Measurements from ENCODE around the gene UBE2R2. TPM values are rescaled to one million over a fixed set of nuclear protein-coding genes. Genes with fewer than 3 reads are reported as not detected.
"Not testable (repeated sequence)": the region's sequence is repeated elsewhere in the genome, so short reads cannot be mapped to it uniquely, and the experiment has no call there.

The UBE2R2 gene
- total RNA-seq, 1 donor from 2014 or later, result 88.0 TPM

DNA sequence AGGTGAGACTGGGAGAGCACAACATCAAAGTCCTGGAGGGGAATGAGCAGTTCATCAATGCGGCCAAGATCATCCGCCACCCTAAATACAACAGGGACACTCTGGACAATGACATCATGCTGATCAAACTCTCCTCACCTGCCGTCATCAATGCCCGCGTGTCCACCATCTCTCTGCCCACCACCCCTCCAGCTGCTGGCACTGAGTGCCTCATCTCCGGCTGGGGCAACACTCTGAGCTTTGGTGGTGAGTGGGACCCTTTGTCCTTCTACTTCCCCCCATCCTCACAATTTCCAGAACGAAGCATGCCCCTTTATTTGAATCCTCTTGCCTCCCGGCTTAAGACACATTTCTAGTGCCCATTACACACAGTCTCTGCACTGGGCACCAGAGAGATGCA is 19.1 kb upstream of the UBE2R2 start:
- no peaks in the 10 kb centered on the region for H3K36me3 Mint-ChIP-seq (ENCODE audit: low read depth)
- H3K27ac Mint-ChIP-seq (ENCODE audit: unreplicated experiment), result no peak overlapping the region
- H3K4me3 Mint-ChIP-seq, result no peak overlapping the region
- no peaks in the 10 kb centered on the region for H3K4me1 Mint-ChIP-seq
- peaks cover 10% of the 10 kb centered on the region for H3K27me3 Mint-ChIP-seq (ENCODE audit: low read depth)
- no peak for TF ChIP-seq CTCF (conservative IDR thresholded peaks at IDR 0.05)
- H3K9me3 Mint-ChIP-seq, result peaks cover 2% of the 10 kb centered on the region
- no peak for DNase-seq (ENCODE audit: low read depth, low spot score)

DNA sequence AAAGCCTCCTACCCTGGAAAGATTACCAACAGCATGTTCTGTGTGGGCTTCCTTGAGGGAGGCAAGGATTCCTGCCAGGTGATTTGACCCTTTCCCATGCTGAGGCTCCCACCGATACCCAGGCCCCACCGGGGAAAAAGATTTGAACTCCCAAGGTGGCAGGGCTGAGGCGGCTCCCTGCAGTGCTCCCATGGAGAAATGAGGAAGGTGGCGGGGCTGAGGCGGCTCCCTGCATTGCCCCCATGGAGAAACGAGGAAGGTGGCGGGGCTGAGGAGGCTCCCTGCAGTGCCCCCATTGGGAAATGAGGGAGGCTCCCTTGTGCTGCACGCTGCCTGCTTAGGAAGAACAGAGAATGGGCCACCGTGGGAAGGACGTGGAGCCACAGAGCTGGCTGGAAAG is 18.4 kb upstream of the UBE2R2 start:
- peaks cover 14% of the 10 kb centered on the region for H3K27me3 Mint-ChIP-seq (ENCODE audit: low read depth)
- no peak for TF ChIP-seq CTCF (conservative IDR thresholded peaks at IDR 0.05)
- no peak for DNase-seq (ENCODE audit: low read depth, low spot score)
- peaks cover 2% of the 10 kb centered on the region for H3K9me3 Mint-ChIP-seq
- no peak overlapping the region for H3K27ac Mint-ChIP-seq (ENCODE audit: unreplicated experiment)
- H3K4me3 Mint-ChIP-seq, result no peak overlapping the region
- no peaks in the 10 kb centered on the region for H3K36me3 Mint-ChIP-seq (ENCODE audit: low read depth)
- H3K4me1 Mint-ChIP-seq, result no peaks in the 10 kb centered on the region

DNA sequence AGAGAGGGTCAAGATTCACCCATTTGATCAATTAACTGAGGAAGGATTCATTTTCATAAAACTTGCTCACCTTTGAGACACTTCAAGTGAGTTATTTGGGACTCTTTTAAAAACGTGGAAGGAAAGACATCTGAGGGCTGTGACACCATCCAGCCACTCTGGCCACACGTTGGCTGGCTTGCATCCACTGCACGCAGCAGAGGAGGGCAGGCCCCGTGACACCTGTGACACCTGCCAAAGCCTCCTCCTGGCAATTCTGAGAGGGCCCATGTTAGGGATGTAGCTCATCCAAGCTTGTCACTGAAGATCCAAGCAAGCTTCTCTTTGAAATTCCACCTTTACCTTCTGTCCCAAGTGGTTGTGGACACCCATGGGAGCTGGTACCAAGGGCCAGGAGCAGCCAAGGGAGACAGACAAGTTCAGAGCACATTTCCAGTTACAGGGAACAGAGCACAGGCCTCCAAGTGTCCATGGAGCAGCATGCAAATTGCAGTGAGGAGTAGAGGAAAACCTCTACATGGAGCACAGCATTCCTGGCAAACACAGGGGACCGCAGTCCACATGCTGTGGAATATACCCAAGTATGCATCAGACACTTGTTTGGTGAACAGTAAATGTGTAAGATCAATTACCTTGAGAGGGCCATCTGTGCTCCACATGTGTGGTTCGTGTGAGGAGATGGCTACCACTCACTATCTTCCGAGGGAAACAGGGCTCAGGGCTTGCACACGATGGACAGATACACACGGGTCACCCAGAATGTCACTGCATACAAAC is 16.8 kb upstream of the UBE2R2 start:
- Mint-ChIP-seq H3K36me3 (ENCODE audit: low read depth) (no peaks in the 10 kb centered on the region), H3K4me3 (no peak overlapping the region), H3K27ac (ENCODE audit: unreplicated experiment) (no peak overlapping the region), H3K27me3 (ENCODE audit: low read depth) (peaks cover 14% of the 10 kb centered on the region), H3K4me1 (no peaks in the 10 kb centered on the region), H3K9me3 (peaks cover 2% of the 10 kb centered on the region)
- TF ChIP-seq CTCF (conservative IDR thresholded peaks at IDR 0.05), result no peak
- DNase-seq (ENCODE audit: low read depth, low spot score), result no peak

GRCh38 chr9:33800886-33801285 is 16.1 kb upstream of the UBE2R2 start:
- no peak for DNase-seq (ENCODE audit: low read depth, low spot score)
- H3K4me3 Mint-ChIP-seq, result no peak overlapping the region
- TF ChIP-seq CTCF (conservative IDR thresholded peaks at IDR 0.05), result no peak
- peaks cover 2% of the 10 kb centered on the region for H3K9me3 Mint-ChIP-seq
- H3K36me3 Mint-ChIP-seq (ENCODE audit: low read depth), result no peaks in the 10 kb centered on the region
- no peaks in the 10 kb centered on the region for H3K4me1 Mint-ChIP-seq
- no peak overlapping the region for H3K27ac Mint-ChIP-seq (ENCODE audit: unreplicated experiment)
- H3K27me3 Mint-ChIP-seq (ENCODE audit: low read depth), result peaks cover 14% of the 10 kb centered on the region

DNA sequence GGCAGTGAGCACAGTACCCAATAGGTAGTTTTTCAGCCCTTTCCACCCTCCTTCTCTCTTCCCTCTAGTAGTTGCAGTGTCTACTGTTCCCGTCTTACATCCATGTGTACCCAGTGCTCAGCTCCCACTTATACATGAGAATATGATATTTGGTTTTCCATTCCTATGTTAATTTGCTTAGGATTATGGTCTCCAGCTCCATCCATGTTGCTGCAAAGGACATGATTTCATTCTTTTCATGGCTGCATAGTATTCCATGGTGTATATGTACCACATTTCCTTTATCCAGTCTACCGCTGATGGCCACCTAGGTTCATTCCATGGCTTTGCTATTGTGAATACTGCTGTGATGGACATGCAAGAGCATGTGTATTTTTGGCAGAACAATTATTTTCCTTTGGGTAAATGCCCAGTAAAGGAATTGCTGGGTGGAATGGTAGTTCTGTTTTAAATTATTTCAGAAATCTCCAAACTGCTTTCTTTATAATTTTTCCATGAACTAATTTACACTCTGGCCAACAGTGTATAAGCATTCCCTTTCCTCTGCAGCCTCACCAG is 14.9 kb upstream of the UBE2R2 start:
- H3K27ac Mint-ChIP-seq (ENCODE audit: unreplicated experiment); DNase-seq (ENCODE audit: low read depth, low spot score); H3K36me3 Mint-ChIP-seq (ENCODE audit: low read depth); H3K4me1 Mint-ChIP-seq; H3K9me3 Mint-ChIP-seq; H3K4me3 Mint-ChIP-seq: not testable (repeated sequence)
- peaks cover 14% of the 10 kb centered on the region for H3K27me3 Mint-ChIP-seq (ENCODE audit: low read depth)

DNA sequence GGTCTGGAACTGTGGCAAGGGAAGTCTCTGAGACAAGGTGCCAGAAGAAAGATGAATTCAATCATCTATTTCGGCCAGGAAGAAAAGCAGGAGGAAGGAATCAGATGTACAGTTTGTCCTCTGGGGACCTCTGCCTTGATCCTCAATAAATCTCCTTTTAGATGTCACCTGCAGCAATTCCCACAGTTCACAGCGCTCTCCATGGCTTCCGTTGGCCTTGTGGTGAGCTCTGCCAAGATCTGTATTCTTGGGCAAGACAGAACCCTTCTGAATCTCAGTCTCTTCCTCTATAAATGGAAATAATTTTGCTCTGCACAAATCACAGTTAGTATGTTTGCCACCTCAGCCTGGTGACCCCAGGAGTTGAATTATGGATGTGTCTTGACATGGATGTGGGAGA is 12.8 kb upstream of the UBE2R2 start:
- DNase-seq (ENCODE audit: low read depth, low spot score); H3K27me3 Mint-ChIP-seq (ENCODE audit: low read depth); H3K4me1 Mint-ChIP-seq; H3K9me3 Mint-ChIP-seq; H3K4me3 Mint-ChIP-seq; H3K27ac Mint-ChIP-seq (ENCODE audit: unreplicated experiment); H3K36me3 Mint-ChIP-seq (ENCODE audit: low read depth): not testable (repeated sequence)

DNA sequence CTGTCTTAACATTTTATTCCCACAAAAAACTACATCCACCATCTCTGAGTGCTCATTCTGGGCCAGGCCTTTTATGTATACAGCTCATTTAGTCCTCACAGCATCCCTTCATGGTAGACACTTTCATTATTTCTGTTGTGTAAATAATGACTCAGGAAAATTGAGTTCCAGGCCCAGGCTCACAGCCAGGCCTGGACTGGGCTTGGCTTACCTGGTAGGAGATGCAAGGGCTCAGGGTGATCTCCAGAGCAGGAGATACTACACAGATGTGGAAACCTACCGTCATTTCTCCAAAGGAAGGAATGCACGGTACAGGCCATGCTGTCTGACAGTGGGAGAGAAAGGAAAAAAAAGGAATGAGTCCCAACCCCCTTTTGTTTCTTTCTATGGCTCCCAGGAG is 9.8 kb upstream of the UBE2R2 start:
- H3K27me3 Mint-ChIP-seq (ENCODE audit: low read depth); H3K36me3 Mint-ChIP-seq (ENCODE audit: low read depth); H3K9me3 Mint-ChIP-seq; H3K4me3 Mint-ChIP-seq; DNase-seq (ENCODE audit: low read depth, low spot score); H3K4me1 Mint-ChIP-seq; H3K27ac Mint-ChIP-seq (ENCODE audit: unreplicated experiment): not testable (repeated sequence)

- not testable (repeated sequence) for H3K27ac Mint-ChIP-seq (ENCODE audit: unreplicated experiment); H3K4me1 Mint-ChIP-seq; DNase-seq (ENCODE audit: low read depth, low spot score)
Measured at GRCh38 chr9:33808979-33809322, 8.0 kb upstream of the UBE2R2 start.

More at GRCh38 chr9:33808979-33809322, 8.0 kb upstream of the UBE2R2 start:
- not testable (repeated sequence) for H3K27me3 Mint-ChIP-seq (ENCODE audit: low read depth); H3K9me3 Mint-ChIP-seq; H3K36me3 Mint-ChIP-seq (ENCODE audit: low read depth); H3K4me3 Mint-ChIP-seq
